Neural progenitor cell (in vitro differentiated cells): ENCODE measurements around the gene CEBPB.

Experiments
- EZH2 ChIP-seq: fragments of 200-600 bp; sonication (generic); IDR thresholded peaks from 2 replicates; pipeline ENCODE4 v1.6.1; 2017; ENCODE audit warnings: antibody characterized with exemption, mild to moderate bottlenecking, moderate library complexity
- EZH2phosphoT487 ChIP-seq: fragments of 200-600 bp; sonication (generic); IDR thresholded peaks from 2 replicates; pipeline ENCODE4 v1.6.1; 2017; ENCODE audit warnings: antibody characterized with exemption
- TF ChIP-seq, protein P1 (sequence below): fragments of 200-600 bp; sonication (generic); IDR thresholded peaks from 2 replicates; pipeline ENCODE4 v1.5.1; 2017; ENCODE audit warnings: antibody characterized with exemption, mild to moderate bottlenecking

GRCh38 chr20:50232651-50233324 lies 42.2 kb downstream of the CEBPB start:
- TF ChIP-seq, protein P1, sequence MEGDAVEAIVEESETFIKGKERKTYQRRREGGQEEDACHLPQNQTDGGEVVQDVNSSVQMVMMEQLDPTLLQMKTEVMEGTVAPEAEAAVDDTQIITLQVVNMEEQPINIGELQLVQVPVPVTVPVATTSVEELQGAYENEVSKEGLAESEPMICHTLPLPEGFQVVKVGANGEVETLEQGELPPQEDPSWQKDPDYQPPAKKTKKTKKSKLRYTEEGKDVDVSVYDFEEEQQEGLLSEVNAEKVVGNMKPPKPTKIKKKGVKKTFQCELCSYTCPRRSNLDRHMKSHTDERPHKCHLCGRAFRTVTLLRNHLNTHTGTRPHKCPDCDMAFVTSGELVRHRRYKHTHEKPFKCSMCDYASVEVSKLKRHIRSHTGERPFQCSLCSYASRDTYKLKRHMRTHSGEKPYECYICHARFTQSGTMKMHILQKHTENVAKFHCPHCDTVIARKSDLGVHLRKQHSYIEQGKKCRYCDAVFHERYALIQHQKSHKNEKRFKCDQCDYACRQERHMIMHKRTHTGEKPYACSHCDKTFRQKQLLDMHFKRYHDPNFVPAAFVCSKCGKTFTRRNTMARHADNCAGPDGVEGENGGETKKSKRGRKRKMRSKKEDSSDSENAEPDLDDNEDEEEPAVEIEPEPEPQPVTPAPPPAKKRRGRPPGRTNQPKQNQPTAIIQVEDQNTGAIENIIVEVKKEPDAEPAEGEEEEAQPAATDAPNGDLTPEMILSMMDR: no peak
- TF ChIP-seq EZH2 (no peak), EZH2phosphoT487 (no peak)
